NCI-H146 treated with DMSO at 0.1 percent for 48 hours (cell line): ENCODE measurements around the gene TTLL5.
"Not testable (repeated sequence)": the region's sequence is repeated elsewhere in the genome, so short reads cannot be mapped to it uniquely, and the experiment has no call there.

ENCODE experiments used
- DNase-seq: peaks from one replicate; lab custom pipeline; 2025; ENCODE audit not compliant: unreplicated experiment; lab: John Stamatoyannopoulos, UW

TTLL5 gene

DNA sequence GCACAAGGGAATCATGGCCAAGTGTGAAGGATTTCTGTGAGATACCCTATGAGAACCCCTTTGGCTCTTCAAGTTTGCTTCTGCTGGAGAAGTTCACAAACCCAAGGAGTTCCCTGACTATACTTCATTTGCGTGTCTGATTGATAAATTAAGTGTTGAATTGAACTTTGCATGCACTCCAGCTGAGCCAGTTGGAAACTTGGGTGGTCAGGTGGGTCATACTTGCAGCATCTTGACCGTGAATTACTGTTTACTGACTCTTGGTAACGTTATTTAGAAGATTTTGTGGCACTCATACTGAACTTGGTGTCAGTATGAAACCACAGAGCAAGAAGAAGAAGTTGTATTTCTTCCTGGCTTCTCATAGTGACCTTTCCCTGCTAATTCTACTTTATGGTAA lies 243.3 kb downstream of the TTLL5 start:
- DNase-seq = no peak

DNA sequence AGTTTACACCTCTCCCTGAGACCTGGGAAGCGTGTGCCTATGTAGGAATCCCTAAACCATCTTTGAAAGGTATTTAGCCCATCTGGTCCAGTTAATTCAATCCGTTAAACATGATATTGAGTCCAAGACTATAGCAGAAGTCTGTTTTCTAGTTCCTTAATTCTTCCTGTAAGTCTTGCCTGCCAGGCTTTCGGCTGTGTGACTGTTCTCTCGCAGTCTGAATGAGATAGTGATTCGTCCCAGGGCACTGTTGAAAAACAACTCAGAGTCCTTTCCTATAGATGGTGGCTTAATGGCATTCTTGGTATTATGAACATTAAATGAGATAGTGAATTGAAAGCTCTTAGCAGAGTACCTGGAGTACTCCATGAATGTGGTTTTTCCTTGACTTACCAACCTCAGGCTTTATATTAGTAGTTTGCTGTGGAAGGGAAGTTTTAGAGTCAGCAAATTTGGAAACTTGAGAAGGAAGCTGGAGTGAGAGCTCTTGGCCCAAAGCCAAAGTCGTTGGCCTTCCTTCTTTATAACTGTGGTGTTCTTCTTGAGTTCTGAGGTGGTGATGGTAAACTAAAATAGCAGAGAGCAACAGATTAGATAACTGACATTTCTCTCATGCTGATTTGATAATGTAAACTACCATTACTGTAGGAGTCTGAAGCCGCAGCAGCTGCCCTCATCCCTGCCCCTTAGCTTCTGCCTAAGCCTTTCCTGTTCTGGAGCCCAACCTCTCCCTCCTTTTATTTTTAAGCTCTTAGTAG lies 244.3 kb downstream of the TTLL5 start:
- DNase-seq = no peak

DNA sequence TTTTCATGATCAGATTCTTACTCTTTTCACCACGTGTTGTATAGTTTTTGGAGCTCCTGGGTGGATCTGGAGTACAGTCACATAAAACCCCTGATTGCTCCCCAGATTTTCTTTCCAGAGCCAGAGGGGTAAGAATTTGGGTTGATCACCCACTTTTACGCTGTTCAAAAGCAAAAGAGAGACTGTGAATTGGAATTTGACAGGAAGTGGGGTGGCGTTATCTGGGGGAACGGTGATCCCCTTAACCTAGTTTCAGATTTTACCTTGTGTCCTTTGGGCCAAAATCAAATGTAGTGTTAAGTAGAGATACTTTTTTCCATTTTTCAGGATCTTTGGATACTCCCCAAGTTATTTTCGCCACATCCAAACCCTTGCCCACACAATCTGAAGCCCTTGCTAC lies 245.2 kb downstream of the TTLL5 start:
- no peak for DNase-seq

DNA sequence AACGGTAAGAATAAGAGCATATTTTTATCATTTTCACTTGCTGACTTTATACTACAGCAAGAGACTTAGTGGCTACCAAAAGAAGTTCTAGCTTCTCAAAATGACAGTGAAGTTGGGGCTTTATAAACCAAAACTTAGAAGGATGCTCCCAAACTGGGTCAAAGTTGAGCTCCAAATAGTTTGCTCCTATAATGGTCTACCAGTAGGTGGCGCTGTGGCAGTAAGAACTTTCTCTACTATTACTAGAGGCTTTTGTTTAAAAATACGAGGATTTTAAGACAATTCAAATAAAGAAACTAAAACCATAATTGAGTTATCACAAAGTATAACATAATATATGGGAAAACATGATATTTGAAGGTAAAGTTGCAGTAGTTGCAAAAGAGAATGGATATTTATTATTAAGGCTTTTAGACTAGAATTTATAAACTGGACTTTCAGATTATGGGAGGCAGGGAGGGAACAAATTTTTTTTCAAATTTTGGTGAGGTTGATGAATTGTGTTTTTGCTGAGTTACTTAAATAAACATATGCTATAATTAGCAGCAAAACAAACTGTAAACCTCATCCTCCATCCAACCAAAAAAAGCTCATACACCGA lies 245.7 kb downstream of the TTLL5 start:
- DNase-seq = no peak

DNA sequence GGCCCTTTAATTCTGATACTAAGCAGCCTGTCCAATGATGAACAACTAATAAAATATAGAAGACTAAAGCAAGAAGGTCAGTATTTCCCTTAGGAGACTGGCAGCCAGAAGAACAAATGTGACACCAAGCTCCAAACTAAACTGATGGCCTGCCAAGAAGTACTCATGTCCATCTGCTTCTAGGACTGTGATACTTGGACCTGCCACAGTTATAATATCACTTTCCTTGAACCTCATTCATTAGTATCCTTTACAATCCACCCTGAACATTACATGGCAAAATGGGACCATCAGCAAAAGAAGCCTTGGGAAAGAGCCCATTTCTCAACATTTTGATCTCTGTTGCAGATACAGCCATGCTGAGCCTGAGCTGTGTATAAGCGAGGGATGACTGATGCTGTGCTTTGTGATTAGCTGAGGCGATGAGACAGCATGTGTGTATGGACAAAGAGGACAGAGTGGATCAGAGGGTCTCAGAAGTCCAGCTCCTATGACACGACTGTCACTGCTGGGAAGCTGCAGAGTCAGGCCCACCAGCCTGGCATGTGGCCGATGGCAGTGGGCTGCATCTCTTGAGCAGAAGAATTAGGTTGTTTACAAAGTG lies 246.8 kb downstream of the TTLL5 start:
- no peak for DNase-seq

DNA sequence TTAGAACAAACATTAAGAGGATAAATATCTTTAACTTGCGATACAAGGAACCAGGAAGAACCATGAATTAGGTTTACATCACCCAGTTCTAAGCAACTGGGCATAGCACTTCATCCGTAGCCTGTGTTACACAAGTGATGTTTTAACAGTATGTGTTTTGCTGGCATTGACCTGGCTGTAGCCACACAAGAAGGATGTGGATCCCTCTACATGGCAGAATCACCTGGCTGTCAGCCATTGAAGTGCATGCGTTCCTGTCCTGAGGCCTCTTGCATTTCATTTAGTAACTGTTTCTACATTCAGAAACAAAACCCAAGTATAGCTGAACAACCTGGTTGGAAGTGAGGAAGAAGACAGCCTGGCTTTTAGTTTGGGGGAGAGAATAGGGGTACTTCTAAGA lies 248.6 kb downstream of the TTLL5 start:
- no peak for DNase-seq

DNA sequence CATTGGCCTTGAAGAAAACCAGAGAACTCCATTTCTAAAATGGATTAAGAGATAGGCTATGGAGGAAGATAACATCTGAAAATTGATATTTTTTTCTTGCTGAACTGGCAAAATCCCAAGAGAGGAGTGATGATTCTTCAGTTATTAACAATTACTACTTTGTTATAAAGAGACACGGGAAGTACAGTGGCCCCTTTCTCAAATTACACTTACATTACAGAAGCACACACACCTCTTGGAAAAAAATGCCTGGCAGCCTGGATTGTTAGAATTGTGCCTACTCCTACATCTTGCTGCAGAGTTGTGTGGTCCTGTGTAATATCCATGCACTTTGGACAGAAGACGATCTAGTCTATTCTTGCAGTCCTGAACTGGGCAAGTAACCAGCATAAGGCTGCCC lies 249.0 kb downstream of the TTLL5 start:
- no peak for DNase-seq

DNA sequence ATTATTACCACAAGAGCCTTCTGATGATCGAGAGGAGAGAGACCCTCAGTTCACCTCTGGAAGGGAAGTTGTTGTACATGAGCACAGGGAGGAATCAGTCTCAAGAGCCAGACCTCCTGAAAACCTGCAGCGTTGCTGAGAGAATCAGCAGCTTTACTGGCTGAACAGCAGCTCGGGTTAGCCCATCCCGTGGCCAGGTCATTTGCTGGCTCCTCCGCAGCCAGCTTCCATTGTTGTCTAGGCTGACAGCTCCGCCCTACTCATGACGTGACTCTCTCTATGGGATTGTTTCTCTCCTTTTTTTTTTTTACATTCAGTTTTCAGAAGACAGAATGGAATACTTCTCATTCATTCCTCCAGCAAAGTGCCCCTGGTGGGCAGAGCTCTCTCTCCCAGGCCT lies 250.8 kb downstream of the TTLL5 start:
- DNase-seq = no peak

DNA sequence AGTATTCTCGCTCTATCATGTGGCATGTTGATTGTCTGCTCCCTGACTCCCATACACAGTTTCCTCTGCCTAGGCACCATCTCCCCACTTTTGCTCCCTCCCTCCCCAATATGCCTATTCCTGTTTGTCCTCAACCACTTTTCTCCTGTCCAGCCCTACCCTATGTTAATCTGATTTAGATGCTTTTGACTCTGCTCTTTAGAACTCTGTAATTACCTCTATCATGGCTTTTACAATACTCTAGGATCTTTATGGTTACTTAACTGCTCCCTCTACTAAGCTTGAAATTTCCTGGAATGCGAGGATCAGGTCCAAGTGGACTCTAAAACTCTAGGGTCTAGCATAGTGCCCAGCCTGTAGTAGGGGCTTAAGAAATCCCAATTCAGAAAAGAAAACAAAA lies 252.1 kb downstream of the TTLL5 start:
- DNase-seq = no peak

DNA sequence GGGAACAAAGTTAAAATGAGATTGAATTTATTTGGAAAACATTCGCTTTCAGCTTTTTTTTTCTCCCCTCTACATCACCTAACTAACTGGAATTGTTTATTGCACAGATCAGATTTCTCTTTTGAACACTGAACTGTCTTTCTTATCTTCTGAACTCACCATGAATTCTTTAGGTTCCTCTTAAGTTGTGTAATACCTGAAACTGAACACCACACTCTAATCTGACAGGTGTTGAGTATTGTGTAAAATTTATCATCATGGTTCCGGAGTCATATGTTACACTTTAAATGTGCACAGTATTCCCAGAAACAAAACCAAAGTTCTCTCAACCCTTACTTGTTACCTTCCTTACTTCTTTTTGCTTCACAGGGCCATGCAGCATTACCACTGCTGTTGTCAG lies 254.0 kb downstream of the TTLL5 start:
- no peak for DNase-seq

DNA sequence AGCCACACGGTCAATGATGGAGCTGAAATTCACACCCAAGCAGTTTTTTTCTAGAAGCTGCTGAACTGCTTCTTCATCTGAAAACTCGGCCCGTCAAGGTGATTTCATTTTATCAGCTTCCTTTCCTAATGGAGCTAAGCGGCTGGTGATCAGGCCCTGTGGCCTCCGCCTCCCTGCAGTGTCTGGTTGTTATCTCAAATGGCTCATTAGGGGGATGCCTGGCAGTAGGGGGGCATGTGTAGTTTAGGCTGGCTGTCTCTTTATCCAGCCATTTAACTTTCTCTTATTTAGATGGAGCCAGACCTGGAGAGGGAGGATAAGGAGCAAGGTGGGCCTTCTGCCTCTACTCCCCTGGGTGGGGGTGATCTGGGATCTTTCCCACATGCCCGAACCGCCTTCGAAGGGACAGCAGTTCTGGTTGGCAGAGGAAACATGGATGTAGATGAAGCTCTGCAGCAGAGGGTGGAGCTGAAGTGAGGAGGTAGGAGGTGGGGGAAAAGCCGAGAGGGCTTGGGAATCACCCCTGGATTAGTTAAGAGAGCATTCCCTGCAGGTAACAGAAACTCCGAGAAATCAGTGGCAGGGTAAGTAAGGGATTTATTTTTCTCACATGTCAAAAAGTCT lies 256.4 kb downstream of the TTLL5 start:
- no peak for DNase-seq

DNA sequence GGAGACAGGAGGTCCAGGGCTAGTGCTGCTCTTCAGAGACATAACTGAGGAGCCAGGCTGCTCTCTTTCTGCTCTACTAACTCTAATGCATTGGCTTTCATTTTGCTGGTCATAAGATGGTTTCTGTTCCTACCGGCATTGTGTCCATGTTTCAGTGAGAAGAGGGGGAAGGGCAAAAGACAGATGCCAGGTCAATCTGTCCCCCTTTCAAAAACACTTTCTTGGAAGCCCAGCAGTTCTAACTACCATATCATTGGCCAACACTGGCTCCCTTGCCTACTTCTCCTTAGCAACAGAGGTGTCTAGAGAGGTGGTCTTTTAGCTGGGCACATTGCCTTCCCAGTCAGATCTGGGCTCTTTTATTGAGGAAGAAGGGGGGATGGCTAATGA lies 256.9 kb downstream of the TTLL5 start:
- no peak for DNase-seq

DNA sequence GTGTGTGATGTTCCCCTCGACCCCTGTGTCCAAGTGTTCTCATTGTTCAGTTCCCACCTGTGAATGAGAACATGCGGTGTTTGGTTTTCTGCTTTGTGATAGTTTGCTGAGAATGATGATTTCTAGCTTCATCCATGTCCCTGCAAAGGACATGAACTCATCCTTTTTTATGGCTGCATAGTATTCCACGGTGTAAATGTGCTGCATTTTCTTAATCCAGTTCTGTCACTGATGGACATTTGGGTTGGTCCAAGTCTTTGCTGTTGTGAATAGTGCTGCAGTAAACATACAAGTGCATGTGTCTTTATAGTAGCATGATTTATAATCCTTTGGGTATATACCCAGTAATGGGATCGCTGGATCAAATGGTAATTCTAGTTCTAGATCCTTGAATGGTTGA lies 259.4 kb downstream of the TTLL5 start:
- not testable (repeated sequence) for DNase-seq

DNA sequence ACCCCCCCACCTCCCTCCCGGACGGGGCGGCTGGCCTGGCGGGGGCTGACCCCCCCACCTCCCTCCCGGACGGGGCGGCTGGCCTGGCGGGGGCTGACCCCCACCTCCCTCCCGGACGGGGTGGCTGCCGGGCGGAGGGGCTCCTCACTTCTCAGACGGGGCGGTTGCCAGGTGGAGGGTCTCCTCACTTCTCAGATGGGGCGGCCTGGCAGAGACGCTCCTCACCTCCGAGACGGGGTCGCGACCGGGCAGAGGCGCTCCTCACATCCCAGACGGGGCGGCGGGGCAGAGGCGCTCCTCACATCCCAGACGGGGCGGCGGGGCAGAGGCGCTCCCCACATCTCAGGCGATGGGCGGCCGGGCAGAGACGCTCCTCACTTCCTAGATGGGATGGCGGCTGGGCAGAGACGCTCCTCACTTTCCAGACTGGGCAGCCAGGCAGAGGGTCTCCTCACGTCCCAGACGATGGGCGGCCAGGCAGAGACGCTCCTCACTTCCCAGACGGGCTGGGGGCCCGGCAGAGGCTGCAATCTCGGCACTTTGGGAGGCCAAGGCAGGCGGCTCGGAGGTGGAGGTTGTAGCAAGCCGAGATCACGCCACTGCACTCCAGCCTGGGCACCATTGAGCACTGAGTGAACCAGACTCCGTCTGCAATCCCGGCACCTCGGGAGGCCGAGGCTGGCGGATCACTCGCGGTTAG lies 264.2 kb downstream of the TTLL5 start:
- DNase-seq = not testable (repeated sequence)

DNA sequence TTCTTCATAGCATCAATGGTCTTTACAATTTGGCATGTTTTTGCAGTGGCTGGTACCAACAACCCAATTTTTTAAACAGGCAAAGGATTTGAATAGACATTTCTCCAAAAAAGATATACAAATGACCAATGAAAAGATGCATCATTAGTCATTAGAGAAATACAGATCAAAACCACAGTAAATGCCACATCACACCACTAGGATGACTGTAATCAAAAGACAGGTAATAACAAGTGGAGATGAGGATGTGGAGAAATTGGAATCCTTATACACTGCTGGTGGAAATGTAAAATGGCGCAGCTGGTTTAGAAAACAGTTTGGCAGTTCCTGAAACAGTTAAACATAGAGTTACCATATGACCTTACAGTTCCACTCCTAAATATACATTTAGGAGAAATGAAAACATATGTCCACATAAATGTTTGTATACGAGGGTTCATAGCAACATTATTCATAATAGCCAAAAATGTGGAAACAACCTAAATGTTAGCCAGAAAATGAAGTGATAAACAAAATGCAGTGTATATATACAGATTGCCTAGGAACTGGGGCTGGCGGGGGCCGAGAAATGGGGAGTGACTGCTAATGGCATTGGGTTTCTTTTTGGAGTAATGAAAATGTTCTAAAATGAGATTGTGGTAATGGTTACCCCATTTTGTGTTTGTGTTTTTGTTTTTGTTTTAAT lies 265.5 kb downstream of the TTLL5 start:
- no peak for DNase-seq

DNA sequence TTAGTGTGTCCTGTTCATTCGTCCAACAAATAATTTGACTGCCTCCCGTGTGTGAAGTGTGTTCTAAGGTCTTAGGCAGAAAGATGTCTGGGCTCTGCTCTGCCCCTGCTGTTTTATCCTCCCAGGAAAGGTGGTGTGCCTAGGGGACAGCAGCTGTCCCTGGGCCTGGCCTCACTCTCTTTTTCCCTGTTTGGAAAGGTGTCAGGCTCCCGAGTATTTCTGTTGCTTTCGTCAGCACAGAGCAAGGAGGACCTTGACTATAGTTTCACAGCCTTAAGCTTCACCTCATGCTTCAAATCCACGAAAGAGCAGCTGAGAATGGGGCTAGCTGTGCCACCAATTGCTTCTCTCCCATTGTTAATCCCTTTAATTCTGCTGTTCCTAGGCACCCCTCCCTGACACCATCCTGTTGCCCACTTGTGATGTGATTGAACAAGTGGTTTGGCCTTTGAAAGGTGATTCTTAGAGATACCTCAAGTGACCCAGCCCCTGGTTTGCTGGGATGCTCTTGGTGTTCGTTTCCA lies 266.6 kb downstream of the TTLL5 start:
- no peak for DNase-seq

DNA sequence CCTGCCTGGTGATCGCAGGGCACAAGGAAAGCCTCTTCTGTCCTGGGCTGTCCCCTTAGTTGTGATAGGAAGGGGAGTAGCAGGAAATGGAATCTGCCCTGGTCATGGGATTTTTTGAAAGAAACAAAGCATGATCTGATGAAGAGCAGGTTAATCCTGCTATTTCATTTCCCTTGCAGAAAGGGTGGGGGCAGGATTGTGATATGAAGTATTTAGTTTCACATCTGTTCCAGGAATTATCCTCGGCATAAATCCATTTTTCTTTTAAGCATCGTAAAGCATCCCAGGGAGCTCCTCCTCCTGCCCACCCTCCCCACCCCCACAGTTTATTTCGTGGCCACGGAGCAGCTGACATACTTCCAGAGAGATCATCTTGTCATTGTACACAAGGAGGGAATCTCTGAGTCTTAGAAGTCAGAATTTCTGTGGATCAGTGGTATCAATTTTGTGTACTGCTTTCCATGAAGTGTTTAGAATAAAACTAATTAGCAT lies 267.7 kb downstream of the TTLL5 start:
- no peak for DNase-seq

DNA sequence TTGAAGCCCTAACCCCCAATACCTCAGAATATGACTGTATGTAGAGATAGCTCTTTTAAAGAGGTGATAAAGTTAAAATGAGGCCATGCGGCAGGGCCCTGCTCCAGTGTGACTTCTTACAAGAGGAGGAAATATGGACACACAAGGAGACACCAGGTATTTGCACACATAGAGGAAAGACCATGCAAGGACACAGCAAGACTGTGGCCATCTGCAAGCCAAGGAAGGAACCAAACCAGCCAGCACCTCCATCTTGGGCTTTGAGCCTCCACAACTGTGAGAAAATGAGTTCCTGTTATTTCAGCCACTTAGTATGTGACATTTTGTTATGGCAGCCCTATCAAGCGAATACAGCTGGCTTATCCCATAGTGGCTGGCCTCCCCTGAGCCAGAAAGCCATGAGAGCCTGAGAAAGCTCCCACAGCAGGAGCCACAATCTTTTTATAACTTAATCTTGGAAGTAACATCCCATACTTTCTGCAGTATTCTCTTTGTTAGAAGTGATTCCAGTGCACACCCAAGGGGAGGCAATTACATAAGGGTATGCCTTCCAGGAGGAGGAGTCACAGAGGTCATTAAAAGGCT lies 272.8 kb downstream of the TTLL5 start:
- no peak for DNase-seq

DNA sequence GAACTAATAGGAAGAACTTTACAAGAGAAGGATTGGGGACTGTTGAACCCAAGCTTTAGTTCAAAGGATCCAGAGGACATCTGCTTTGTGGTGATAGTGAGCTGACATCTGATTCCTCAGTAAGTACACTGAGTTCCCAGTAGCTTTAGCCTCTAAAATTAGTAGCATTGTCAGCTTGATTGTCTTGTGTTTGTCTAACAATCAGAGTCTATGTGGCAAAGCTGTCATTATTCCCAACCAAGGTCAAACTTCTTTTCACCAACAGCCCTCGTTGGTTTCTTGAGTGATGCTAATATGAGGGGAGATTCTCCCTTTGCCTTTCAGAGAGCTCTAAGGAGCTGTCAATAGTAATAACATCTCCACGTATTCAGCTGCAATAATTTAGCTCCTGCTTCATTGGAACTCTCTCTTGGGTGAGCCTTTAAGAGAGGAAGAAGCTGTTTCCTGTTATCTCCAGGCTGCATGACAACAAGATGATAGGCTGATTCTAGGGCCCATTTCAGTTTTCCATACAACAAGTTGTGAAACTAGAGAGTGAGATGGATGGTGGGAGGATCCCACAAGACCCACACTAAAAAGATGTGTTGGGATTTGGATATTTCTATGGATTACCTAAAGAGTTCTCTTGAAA lies 274.1 kb downstream of the TTLL5 start:
- peak; percentile 68 for DNase-seq

DNA sequence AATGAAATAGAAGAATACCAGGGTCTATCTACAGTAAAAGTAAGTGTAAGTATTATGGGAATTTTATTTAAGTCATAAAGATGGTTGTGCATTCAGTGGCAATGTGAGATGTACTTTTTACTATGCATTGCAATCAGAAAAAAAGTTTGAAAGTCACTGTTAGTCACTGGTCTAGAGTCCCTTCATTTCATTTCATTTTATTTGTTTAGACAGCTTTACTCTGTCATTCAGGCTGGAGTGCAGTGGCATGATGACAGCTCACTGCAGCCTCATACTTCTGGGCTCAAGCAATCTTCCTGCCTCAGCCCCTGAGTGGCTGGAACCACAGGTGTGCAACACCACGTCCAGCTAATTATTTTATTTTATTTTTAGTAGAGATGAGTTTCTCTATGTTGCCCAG lies 278.2 kb downstream of the TTLL5 start:
- DNase-seq = no peak
